Measurements from ENCODE around the gene MBD4.

- TF ChIP-seq TAF1 (IDR thresholded peaks at IDR 0.05; ENCODE audit: low read depth) (no peak), FOXM1 (IDR thresholded peaks at IDR 0.05; ENCODE audit: borderline replicate concordance, low read depth) (no peak), TCF12 (IDR thresholded peaks at IDR 0.05; ENCODE audit: low read depth) (no peak), MAX (IDR thresholded peaks at IDR 0.05) (no peak), TEAD4 (IDR thresholded peaks at IDR 0.05) (no peak), EP300 (IDR thresholded peaks at IDR 0.05; ENCODE audit: borderline replicate concordance) (no peak), NFIC (IDR thresholded peaks at IDR 0.05) (no peak), REST (IDR thresholded peaks at IDR 0.05; ENCODE audit: low read depth) (no peak), RAD21 (IDR thresholded peaks at IDR 0.05; ENCODE audit: low read depth) (no peak), ZBTB7A (IDR thresholded peaks at IDR 0.05; ENCODE audit: low read depth) (no peak)
These were observed 36.1 kb upstream of the MBD4 start for GRCh38 chr3:129475863-129476262.
